ENCODE results near the gene B3GNT7. TPM values are rescaled to one million over a fixed set of nuclear protein-coding genes. Genes with fewer than 3 reads are reported as not detected.

B3GNT7 gene
- total RNA-seq, 1 donor from 2014 or later: 0.64 TPM

- TF ChIP-seq CTCF (IDR thresholded peaks at IDR 0.05): no peak
- Histone ChIP-seq H3K27ac (no peak overlapping the region), H3K27me3 (no peaks in the 10 kb centered on the region), H3K36me3 (no peaks in the 10 kb centered on the region), H3K9me3 (no peaks in the 10 kb centered on the region), H3K4me1 (peaks cover 0 to 5% of the 10 kb centered on the region in 2 donors), H3K4me3 (no peak overlapping the region)
- no peak for DNase-seq (ENCODE audit: low spot score in 2 of 2)
- intact Hi-C loops (cut with DNase I): no loop called here
Measured at GRCh38 chr2:231351648-231352047, 43.9 kb upstream of the B3GNT7 start.

GRCh38 chr2:231353469-231353868 is 42.0 kb upstream of the B3GNT7 start:
- no peak for DNase-seq (ENCODE audit: low spot score in 2 of 2)
- no peaks in the 10 kb centered on the region for H3K9me3 ChIP-seq
- TF ChIP-seq CTCF (IDR thresholded peaks at IDR 0.05): no peak
- no peaks in the 10 kb centered on the region for H3K36me3 ChIP-seq
- H3K27ac ChIP-seq: no peak overlapping the region
- peaks cover 0 to 5% of the 10 kb centered on the region in 2 donors for H3K4me1 ChIP-seq
- H3K4me3 ChIP-seq: no peak overlapping the region
- intact Hi-C loops (cut with DNase I): no loop called here
- no peaks in the 10 kb centered on the region for H3K27me3 ChIP-seq

GRCh38 chr2:231355508-231356465 is 39.7 kb upstream of the B3GNT7 start:
- peaks cover 0 to 5% of the 10 kb centered on the region in 2 donors for H3K4me1 ChIP-seq
- no peaks in the 10 kb centered on the region for H3K9me3 ChIP-seq
- intact Hi-C loops (cut with DNase I): no loop called here
- peak overlapping the region; percentile 25 to 64 for H3K27ac ChIP-seq
- DNase-seq (ENCODE audit: low spot score in 2 of 2): no peak
- TF ChIP-seq CTCF (IDR thresholded peaks at IDR 0.05): peak in 1 of 3 experiments; percentile 14
- H3K4me3 ChIP-seq: peak overlapping the region; percentile 26 to 31
- peaks cover 0 to 1% of the 10 kb centered on the region in 2 donors for H3K36me3 ChIP-seq
- no peaks in the 10 kb centered on the region for H3K27me3 ChIP-seq

GRCh38 chr2:231356466-231356844 is 39.1 kb upstream of the B3GNT7 start:
- Histone ChIP-seq H3K27ac (peak overlapping the region in 1 of 2 donors; percentile 64), H3K36me3 (peaks cover 0 to 8% of the 10 kb centered on the region in 2 donors), H3K9me3 (no peaks in the 10 kb centered on the region), H3K4me1 (peaks cover 0 to 5% of the 10 kb centered on the region in 2 donors), H3K4me3 (no peak overlapping the region), H3K27me3 (no peaks in the 10 kb centered on the region)
- TF ChIP-seq CTCF (IDR thresholded peaks at IDR 0.05): no peak
- no peak for DNase-seq (ENCODE audit: low spot score in 2 of 2)
- intact Hi-C loops (cut with DNase I): no loop called here

- no peak overlapping the region for H3K4me3 ChIP-seq
- H3K36me3 ChIP-seq: peaks cover 4 to 11% of the 10 kb centered on the region in 2 donors
- H3K4me1 ChIP-seq: peaks cover 0 to 5% of the 10 kb centered on the region in 2 donors
- no peak for TF ChIP-seq CTCF (IDR thresholded peaks at IDR 0.05)
- no peak overlapping the region for H3K27ac ChIP-seq
- H3K9me3 ChIP-seq: no peaks in the 10 kb centered on the region
- H3K27me3 ChIP-seq: no peaks in the 10 kb centered on the region
- DNase-seq (ENCODE audit: low spot score in 2 of 2): no peak
- intact Hi-C loops (cut with DNase I): no loop called here
Measured at GRCh38 chr2:231357048-231357447, 38.5 kb upstream of the B3GNT7 start.

Measured in ascending aorta (tissue), 2 donors.